Measurements from ENCODE around the gene CEP78.

CEP78 gene

GRCh38 chr9:78303377-78304062 is 67.6 kb downstream of the CEP78 start:
- Histone ChIP-seq H3K36me3 (peaks cover 77% of the 10 kb centered on the region), H3K4me3 (ENCODE audit: low read depth, low read length) (no peak overlapping the region), H3K4me1 (no peaks in the 10 kb centered on the region), H3K9me3 (no peaks in the 10 kb centered on the region), H3K27me3 (no peaks in the 10 kb centered on the region)
- no peak for DNase-seq
- TF ChIP-seq CTCF (IDR thresholded peaks at IDR 0.05; ENCODE audit: low read depth, low read length), result no peak

- H3K27me3 ChIP-seq, result no peaks in the 10 kb centered on the region
- no peak overlapping the region for H3K4me3 ChIP-seq (ENCODE audit: low read depth, low read length)
- DNase-seq, result no peak
- H3K9me3 ChIP-seq, result no peaks in the 10 kb centered on the region
- no peaks in the 10 kb centered on the region for H3K4me1 ChIP-seq
- peaks cover 86% of the 10 kb centered on the region for H3K36me3 ChIP-seq
- no peak for TF ChIP-seq CTCF (IDR thresholded peaks at IDR 0.05; ENCODE audit: low read depth, low read length)
Observed at GRCh38 chr9:78304357-78304756, 68.5 kb downstream of the CEP78 start.

- no peak for DNase-seq
- Histone ChIP-seq H3K9me3 (no peaks in the 10 kb centered on the region), H3K4me1 (no peaks in the 10 kb centered on the region), H3K27me3 (no peaks in the 10 kb centered on the region), H3K36me3 (peaks cover 94% of the 10 kb centered on the region), H3K4me3 (ENCODE audit: low read depth, low read length) (no peak overlapping the region)
- TF ChIP-seq CTCF (IDR thresholded peaks at IDR 0.05; ENCODE audit: low read depth, low read length), result no peak
Observed at GRCh38 chr9:78306222-78307076, 70.6 kb downstream of the CEP78 start.

GRCh38 chr9:78307360-78307759 is 71.5 kb downstream of the CEP78 start:
- H3K36me3 ChIP-seq, result peaks cover 94% of the 10 kb centered on the region
- TF ChIP-seq CTCF (IDR thresholded peaks at IDR 0.05; ENCODE audit: low read depth, low read length), result no peak
- no peaks in the 10 kb centered on the region for H3K27me3 ChIP-seq

GRCh38 chr9:78309066-78309465 is 73.2 kb downstream of the CEP78 start:
- Histone ChIP-seq H3K4me3 (ENCODE audit: low read depth, low read length) (no peak overlapping the region), H3K36me3 (peaks cover 96% of the 10 kb centered on the region), H3K9me3 (no peaks in the 10 kb centered on the region), H3K27me3 (no peaks in the 10 kb centered on the region), H3K4me1 (no peaks in the 10 kb centered on the region)
- no peak for TF ChIP-seq CTCF (IDR thresholded peaks at IDR 0.05; ENCODE audit: low read depth, low read length)
- DNase-seq, result no peak

More at GRCh38 chr9:78307360-78307759, 71.5 kb downstream of the CEP78 start:
- Histone ChIP-seq H3K9me3 (no peaks in the 10 kb centered on the region), H3K4me1 (no peaks in the 10 kb centered on the region), H3K4me3 (ENCODE audit: low read depth, low read length) (no peak overlapping the region)
- DNase-seq, result no peak

GRCh38 chr9:78311075-78311474 is 75.2 kb downstream of the CEP78 start:
- Histone ChIP-seq H3K9me3 (no peaks in the 10 kb centered on the region), H3K36me3 (peaks cover 92% of the 10 kb centered on the region), H3K4me3 (ENCODE audit: low read depth, low read length) (no peak overlapping the region), H3K4me1 (no peaks in the 10 kb centered on the region), H3K27me3 (no peaks in the 10 kb centered on the region)
- TF ChIP-seq CTCF (IDR thresholded peaks at IDR 0.05; ENCODE audit: low read depth, low read length), result no peak
- DNase-seq, result no peak
